Fibroblast of mammary gland (primary cell): Measurements from ENCODE around the gene NEGR1.

Experiments used
- DNase-seq: peaks from one replicate; pipeline ENCODE4 v3.0.0-alpha.2; 2010; ENCODE audit warnings: low read depth
- H3K4me3 ChIP-seq: 2 replicates; pipeline ENCODE4 v1.5.1; 2011; ENCODE audit warnings: low read depth, mild to moderate bottlenecking, low read length, moderate library complexity; ENCODE audit not compliant: control insufficient read depth
- TF ChIP-seq, protein P1 (sequence below): conservative IDR thresholded peaks from 2 replicates; pipeline ENCODE4 v1.5.1; 2011; ENCODE audit warnings: low read depth, low read length, inconsistent platforms; ENCODE audit not compliant: control insufficient read depth, insufficient read depth

Gene NEGR1

DNA sequence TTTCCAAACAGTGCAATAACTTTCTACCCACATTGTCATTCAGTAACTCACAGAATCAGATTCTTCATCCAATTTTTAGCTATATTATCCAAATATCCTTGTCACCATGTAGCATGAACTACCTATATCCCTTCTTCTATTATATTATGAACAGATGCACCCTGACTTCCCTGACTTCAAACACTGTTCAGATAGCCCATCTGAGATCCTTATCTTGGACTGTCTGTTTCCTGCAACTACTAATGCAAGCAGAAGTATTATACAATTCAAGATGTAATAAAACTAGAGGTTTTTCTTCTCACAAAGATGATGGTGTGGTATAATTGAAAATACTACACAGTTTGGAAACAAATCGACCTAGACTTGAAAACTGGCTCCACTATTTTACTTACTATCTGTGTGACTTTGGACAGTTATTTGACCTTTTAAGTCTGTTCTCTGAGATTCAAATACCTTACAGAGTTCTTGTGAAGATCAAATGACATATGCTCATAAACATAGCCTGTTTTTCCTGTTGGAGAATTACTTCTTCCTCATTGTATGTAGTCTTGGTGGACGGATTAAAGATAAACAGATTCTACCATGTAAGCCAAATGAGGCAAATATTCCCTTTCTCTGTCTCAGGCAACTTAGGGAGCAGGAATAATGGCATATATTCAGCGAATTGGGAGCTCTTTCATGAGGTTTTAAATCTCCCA, 793.6 kb downstream of the NEGR1 start:
- TF ChIP-seq, protein P1, sequence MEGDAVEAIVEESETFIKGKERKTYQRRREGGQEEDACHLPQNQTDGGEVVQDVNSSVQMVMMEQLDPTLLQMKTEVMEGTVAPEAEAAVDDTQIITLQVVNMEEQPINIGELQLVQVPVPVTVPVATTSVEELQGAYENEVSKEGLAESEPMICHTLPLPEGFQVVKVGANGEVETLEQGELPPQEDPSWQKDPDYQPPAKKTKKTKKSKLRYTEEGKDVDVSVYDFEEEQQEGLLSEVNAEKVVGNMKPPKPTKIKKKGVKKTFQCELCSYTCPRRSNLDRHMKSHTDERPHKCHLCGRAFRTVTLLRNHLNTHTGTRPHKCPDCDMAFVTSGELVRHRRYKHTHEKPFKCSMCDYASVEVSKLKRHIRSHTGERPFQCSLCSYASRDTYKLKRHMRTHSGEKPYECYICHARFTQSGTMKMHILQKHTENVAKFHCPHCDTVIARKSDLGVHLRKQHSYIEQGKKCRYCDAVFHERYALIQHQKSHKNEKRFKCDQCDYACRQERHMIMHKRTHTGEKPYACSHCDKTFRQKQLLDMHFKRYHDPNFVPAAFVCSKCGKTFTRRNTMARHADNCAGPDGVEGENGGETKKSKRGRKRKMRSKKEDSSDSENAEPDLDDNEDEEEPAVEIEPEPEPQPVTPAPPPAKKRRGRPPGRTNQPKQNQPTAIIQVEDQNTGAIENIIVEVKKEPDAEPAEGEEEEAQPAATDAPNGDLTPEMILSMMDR = no peak
- H3K4me3 ChIP-seq = no peak overlapping the region
- DNase-seq = no peak

DNA sequence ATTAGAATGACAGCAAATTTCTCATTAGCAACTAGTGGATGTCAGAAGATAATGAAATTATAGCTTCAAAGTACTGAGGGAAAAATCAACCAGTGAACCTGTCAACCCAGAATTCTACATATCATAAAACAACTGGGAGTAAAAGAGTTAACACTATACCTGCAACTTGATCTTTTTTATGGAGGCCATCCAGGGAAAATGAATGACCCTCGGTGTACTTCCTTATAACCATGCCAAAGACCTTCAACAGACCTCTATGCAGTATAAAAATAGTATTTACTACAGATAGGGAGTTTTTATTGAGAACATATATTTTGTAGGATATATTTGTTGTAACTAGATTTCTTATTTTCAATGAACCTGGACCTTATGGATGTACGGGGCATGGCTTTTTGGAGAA, 809.0 kb downstream of the NEGR1 start:
- TF ChIP-seq, protein P1 = no peak
- no peak for DNase-seq
- no peak overlapping the region for H3K4me3 ChIP-seq

DNA sequence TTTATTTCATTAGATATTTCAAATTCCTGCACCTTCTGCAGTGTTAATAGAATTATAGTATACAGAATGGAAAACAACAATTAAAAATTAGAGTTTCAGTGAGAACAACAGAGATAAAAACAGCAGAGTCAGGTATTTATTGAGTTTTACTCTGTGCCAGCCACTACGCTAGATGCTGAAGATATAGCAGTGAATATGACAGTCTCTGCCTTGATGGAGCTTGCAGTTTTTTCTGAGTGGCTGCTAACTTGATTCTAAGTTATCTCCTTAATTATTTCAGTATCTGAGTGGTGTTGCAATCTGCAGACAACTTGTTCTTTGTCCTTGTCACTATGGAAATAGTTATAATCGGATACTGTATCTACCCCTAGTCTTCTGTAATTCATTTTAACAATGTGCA, 817.2 kb downstream of the NEGR1 start:
- DNase-seq = no peak
- no peak overlapping the region for H3K4me3 ChIP-seq
- TF ChIP-seq, protein P1 = no peak

DNA sequence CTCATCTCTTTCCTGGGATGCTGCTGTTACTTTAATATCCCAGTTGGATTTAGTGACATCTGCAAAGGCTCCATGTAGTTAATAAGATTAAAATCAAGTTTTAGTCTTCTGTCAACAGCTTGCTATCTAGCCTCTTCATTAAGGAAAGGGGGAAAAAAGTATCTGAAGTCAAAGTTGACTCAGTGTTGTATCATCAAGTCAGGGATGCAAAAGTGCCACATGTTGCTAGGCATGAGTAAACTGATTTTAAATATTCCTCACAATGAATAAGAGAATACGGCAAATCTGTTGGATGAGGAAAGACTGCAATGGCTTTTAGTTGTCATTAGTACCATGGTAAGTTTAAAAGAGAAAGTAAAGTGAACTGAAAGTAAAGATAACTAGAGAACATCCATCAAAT, 818.3 kb downstream of the NEGR1 start:
- peak; percentile 71 for DNase-seq
- H3K4me3 ChIP-seq = no peak overlapping the region
- TF ChIP-seq, protein P1 = no peak

DNA sequence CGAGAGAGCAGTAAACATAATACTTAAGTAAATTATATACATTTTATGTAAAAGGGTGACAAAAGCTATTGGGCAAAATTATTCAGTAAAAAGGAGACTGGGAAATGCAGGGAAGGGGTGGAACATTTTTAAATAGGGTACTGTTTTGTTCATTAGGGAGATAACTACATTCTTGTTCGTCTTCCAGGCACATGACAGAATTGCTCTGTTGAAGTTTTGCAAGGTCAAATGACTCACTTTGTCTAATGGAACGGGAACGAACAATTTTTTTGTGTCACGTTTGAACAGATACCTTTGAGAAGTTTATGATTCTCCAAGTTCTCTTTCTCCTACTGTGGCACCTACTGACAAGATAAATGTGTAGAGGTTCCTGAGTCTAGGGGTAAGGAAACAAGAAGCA, 819.2 kb downstream of the NEGR1 start:
- DNase-seq = peak; percentile 61
- no peak overlapping the region for H3K4me3 ChIP-seq
- TF ChIP-seq, protein P1 = no peak

DNA sequence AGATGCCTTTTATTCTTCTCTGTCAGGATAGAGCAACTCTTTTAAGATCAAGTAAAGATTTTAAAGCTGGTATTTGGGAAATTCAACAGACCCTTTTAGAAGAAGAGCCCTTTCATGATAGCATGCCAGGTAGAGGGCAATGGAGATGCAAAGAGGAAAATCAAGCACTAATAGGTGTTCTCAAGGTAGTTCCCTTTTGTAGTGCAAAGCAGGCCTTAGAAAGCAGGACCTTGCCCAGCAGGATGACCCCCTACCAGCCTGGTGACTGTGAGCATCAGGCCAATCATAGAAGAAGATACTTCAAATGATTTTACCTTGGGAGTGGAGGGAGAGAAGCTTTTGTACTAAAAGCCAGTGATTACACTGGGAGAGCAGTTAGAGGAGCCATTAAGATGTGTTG, 820.1 kb downstream of the NEGR1 start:
- no peak overlapping the region for H3K4me3 ChIP-seq
- TF ChIP-seq, protein P1 = no peak
- no peak for DNase-seq

DNA sequence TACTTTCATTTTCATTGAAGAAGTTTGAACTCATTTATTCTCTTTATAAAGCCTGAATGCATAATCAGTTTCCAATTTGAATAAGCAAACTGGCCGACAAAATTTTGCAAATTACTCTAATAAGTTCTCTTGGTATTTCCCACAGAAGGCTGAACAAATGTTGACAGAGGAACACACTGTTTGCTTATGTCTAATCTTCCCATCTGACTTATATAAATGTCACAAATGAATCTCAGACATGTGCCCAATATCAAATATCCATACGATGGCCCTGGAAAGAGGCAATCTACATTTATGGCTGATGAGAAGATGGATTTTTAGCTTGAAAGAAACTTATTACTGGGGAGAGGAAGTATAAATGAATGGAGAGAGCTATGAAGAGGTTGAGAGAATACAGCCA, 820.9 kb downstream of the NEGR1 start:
- TF ChIP-seq, protein P1 = no peak
- DNase-seq = no peak
- no peak overlapping the region for H3K4me3 ChIP-seq
